Stimulated activated CD4-positive, alpha-beta T cell treated with anti-CD3 and anti-CD28 coated beads, TNF-alpha, amount 100 ng/mL, for 4 hours (primary cell): ENCODE measurements around the gene MIPOL1.
"Not testable (repeated sequence)": the region's sequence is repeated elsewhere in the genome, so short reads cannot be mapped to it uniquely, and the experiment has no call there.

Source experiments
- DNase-seq, 3 experiments: peaks; one replicate each; pipeline ENCODE4 v3.0.0-alpha.2; 2020; ENCODE audit warnings: low read depth in 3 of 3

MIPOL1 gene

GRCh38 chr14:37232907-37233481 lies 35.3 kb downstream of the MIPOL1 start:
- no peak for DNase-seq

- no peak for DNase-seq
Measured at GRCh38 chr14:37234222-37234621, 36.5 kb downstream of the MIPOL1 start.

GRCh38 chr14:37236044-37236443 lies 38.3 kb downstream of the MIPOL1 start:
- not testable (repeated sequence) for DNase-seq

GRCh38 chr14:37237094-37237493 lies 39.4 kb downstream of the MIPOL1 start:
- DNase-seq = no peak

- no peak for DNase-seq
Measured at GRCh38 chr14:37237735-37238200, 40.0 kb downstream of the MIPOL1 start.

- DNase-seq = no peak
Measured at GRCh38 chr14:37241198-37241597, 43.5 kb downstream of the MIPOL1 start.

- DNase-seq = no peak
Measured at GRCh38 chr14:37246427-37246829, 48.7 kb downstream of the MIPOL1 start.

- no peak for DNase-seq
Measured at GRCh38 chr14:37247791-37248461, 50.2 kb downstream of the MIPOL1 start.

GRCh38 chr14:37251775-37252174 lies 54.0 kb downstream of the MIPOL1 start:
- DNase-seq = no peak

- no peak for DNase-seq
Measured at GRCh38 chr14:37252434-37252833, 54.7 kb downstream of the MIPOL1 start.

GRCh38 chr14:37253905-37254304 lies 56.2 kb downstream of the MIPOL1 start:
- DNase-seq = no peak

- DNase-seq = no peak
Measured at GRCh38 chr14:37254411-37254947, 56.7 kb downstream of the MIPOL1 start.

GRCh38 chr14:37257501-37258070 lies 59.8 kb downstream of the MIPOL1 start:
- no peak for DNase-seq

GRCh38 chr14:37262649-37263048 lies 64.9 kb downstream of the MIPOL1 start:
- no peak for DNase-seq

GRCh38 chr14:37263656-37264236 lies 66.0 kb downstream of the MIPOL1 start:
- DNase-seq = no peak

GRCh38 chr14:37268788-37269187 lies 71.1 kb downstream of the MIPOL1 start:
- DNase-seq = no peak

- no peak for DNase-seq
Measured at GRCh38 chr14:37270629-37271028, 72.9 kb downstream of the MIPOL1 start.

- DNase-seq = no peak
Measured at GRCh38 chr14:37272569-37272968, 74.8 kb downstream of the MIPOL1 start.

GRCh38 chr14:37274652-37275051 lies 76.9 kb downstream of the MIPOL1 start:
- no peak for DNase-seq

- DNase-seq = no peak
Measured at GRCh38 chr14:37275963-37276362, 78.2 kb downstream of the MIPOL1 start.

GRCh38 chr14:37278636-37279538 lies 81.2 kb downstream of the MIPOL1 start:
- no peak for DNase-seq

GRCh38 chr14:37279818-37280217 lies 82.1 kb downstream of the MIPOL1 start:
- no peak for DNase-seq
